ENCODE data around the gene METTL25.

METTL25 gene

GRCh38 chr12:82470906-82471512 lies 112.7 kb downstream of the METTL25 start:
- DNase-seq: no peak

- DNase-seq: no peak
Measured at GRCh38 chr12:82473111-82473754, 114.9 kb downstream of the METTL25 start.

DNA sequence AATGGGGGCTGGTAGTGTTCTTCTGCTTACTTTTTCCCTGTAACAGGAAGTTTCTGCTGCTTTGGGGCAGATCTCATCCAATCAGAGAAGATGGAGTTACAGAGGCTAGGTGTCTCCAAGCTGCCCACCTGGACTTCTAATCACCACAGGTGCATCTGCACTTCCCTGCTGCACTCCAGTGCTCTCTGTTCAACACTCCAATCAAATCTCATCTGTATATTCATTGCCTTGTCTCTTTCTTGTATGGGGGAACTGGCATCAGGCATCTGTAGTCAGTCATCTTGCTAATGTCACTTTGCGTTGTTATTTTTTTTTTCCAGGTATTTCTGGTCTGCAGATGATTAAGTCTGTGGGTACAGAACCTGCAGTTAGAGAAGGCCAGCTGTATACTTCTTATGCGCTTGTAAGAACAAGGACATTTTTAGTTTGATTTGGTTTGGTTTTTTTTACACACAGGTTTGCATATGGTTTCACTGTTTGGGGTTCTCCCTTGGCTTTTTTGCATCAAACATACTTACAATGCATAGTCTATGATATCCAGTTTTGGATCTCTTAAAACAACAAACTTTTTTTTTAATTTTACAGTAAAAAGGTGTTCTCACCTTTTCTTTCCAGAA lies 116.0 kb downstream of the METTL25 start:
- no peak for DNase-seq

DNA sequence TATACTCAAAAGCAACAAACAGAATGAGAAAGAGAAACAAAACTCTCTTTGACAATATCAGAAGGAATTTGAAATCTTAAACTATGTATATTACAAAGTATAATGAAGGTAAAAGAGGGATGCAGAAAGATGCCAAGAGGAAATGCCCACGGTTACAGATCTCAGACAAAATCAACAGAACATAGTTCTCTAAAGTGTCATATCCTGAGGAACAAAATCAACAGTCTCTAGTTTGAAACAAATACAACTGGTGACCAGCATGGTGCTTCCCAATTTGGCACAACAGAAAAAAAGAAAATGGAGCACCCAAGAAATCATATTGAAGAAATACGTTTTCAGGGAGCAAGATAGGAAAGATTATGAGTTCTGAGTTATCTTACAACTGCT lies 116.5 kb downstream of the METTL25 start:
- no peak for DNase-seq

DNA sequence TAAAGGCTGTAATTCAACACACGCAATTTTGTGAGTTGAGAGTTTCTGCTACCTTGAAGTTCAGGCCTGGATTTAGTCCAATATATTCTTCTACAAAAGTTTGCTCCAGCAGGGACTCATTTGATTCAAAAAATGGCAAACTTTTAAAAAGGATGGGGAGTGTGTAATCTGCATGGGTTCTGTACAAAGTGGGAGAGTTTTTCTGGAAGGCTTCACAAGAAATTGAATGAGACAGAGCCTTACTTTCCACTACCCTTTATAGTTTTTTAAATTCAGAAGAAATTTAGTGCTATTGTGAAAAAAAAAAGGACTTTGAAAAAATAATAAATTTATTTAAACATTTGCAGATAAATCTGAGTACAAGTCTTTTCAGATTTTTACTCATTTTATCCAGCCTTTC lies 116.9 kb downstream of the METTL25 start:
- DNase-seq: no peak

GRCh38 chr12:82476511-82476910 lies 118.2 kb downstream of the METTL25 start:
- no peak for DNase-seq

DNA sequence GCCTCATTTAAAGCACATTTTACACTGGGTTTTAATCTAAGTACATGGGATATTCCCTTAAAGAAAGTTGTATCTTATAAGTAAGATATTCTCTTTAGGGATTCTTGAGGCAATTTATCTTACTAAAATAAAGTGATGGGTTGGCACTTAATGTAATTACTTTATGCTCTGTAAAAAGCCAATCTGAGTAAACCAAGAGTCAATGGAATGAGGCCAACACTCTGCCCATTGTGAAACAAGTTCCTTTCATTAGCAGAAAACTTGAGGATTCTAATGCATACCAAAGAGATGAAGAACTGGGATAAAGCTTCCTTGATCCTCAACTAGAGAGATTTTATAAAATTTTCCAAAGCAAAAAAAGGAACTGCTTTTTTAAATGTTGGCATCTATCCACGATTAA lies 121.2 kb downstream of the METTL25 start:
- DNase-seq: no peak

DNA sequence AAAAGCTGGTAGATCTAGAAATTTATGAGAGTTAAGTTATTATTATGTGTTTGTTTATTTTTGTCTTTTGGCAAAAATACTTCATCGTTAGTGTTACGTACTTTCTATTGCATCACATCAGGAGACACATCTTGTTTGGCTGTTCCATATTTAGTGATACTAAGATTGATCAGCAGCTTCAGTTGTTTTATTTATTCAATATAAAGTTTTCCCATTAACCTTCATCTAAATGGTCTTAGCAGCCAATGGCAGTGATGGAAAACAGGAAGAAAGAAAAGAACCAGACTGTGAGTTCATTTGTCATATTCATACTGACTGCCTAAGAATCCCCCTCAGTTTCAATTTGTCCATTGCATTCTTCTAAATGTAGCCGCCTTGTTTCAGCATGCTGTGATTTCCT lies 122.3 kb downstream of the METTL25 start:
- no peak for DNase-seq

DNA sequence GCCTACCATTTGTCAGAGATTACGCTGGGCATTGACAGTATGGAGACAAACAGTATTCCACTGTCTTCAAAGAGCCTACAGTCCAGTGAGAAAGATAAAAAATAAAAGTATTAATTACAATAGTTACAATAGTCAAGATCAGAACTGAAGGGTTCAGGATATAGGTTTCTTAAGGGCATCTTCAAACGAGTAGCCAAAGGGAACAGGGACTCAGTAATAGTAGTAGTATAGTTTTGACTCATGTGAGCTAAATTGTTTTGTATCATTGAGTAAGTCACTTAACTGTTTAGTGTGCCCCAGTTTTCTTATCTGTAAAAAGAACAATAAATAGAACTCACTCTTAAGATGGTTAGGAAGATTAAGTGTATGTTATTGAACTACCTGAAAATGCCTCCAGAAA lies 123.6 kb downstream of the METTL25 start:
- DNase-seq: no peak

GRCh38 chr12:82486524-82487235 lies 128.4 kb downstream of the METTL25 start:
- DNase-seq: no peak

DNA sequence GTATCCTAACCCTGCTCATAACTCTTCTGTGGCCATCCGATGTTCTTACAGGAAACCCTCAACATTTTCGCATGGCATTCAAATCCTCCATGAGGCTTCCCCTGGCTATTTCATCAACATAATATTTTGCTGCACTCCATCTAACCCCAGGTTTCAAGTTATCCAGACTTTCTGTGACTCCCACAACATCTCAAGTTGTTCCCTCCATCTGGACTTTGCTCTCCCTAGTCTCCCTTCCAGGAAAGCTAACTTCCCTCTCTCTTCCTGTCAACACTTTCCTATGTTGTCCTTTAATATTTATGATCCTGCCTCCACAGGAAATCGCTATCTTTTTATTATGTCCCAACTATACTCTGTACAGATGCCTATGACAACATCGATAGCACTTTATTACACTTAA lies 146.1 kb downstream of the METTL25 start:
- DNase-seq: no peak

DNA sequence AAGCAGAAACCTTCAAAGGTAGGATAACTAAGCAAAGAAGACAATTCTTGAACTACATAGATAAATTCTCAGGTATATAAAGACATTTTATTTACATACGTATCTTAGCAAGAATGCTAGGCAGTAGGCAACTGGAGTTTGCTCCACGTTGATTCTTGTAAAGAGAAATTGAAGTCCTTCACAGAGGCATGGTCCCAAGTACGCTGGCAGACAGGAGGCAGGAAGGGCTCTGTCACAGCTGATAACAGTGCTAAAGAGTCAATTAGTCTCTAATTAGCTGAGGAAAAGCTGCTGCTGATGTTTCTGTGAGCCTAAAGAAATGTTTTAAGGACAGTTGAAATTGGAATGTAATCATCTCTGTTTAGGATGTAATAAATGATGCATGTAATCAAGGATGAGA lies 146.8 kb downstream of the METTL25 start:
- no peak for DNase-seq

DNA sequence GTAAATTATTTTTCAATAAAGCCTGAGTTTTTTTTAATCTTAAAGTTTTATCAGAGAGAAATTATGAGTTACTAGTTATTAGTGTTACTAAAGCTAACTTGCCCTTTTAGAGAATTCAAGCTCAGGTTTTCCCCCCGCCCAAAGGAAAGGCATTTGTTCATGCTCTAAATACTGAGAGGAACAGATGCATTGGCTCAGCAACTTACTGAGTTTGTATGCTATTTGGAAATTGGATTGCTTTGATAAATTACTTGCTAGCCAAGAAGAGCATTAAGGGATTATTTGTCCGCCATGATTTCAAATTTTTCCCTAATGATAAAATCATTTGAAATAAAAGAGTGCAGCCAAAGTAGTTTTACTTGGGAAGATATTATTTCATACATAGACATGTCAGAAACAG lies 149.4 kb downstream of the METTL25 start:
- DNase-seq: peak in 1 of 14 donors; percentile 69

- DNase-seq: no peak
Measured at GRCh38 chr12:82510386-82510785, 152.1 kb downstream of the METTL25 start.

- DNase-seq: no peak
Measured at GRCh38 chr12:82514880-82515279, 156.6 kb downstream of the METTL25 start.

GRCh38 chr12:82515652-82516051 lies 157.3 kb downstream of the METTL25 start:
- DNase-seq: no peak

DNA sequence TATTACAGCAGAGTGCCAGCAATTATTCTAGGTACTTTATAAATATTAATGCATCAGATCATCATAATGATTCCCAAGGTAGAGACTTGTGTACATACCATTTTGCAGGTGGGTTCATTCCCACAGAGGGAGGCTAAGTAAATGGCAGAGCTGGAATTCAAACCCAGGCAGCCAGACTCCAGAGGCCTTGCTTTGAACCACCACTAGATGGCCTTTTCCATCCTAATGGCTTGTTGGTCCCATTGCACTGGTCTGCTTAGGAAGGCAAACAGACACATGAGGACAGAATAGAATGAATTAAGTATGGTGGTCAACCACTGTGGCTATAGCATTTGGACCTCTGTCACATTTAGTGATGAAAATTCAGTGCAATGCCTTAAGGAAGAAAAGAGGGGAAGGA lies 158.7 kb downstream of the METTL25 start:
- DNase-seq: no peak

GRCh38 chr12:82517808-82518207 lies 159.5 kb downstream of the METTL25 start:
- DNase-seq: no peak

- DNase-seq: no peak
Measured at GRCh38 chr12:82519510-82519909, 161.2 kb downstream of the METTL25 start.

DNA sequence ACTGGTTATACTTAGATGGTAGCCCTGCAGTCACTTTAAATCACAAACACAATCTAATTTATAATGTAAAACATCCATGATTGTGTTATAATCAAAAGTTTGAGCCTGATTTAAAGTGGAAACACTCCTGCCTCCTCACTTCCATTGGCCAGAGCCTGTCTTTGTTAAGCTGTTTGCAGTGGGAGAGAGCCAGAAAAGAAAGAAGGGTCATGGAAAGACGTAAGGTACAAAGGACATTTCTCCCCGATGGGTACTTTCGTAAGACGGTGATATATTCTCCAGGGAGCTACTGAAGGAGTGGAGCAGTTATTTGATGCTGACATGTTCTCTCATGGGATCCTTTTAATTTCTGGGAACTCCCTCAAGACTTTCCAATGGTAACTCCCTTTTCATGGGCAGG lies 164.0 kb downstream of the METTL25 start:
- DNase-seq: no peak

DNA sequence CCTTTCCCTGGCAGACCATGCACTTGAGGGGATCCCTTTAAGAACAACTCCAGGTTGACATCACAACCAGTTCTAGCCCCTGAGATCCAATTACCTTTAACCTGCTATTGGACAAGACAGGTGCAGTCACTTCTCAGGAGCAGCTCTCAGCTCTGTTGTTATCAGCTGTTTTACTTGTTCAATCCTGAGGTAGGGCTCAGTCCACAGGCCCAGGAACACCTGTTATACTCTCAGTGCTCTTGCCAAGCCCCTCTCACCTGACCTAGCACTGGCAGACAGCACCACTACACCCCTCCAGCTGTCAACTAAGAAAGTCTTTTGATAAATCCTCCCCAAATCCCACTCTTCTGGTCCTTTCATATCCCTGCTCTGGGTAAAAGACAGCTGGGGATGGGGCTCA lies 164.4 kb downstream of the METTL25 start:
- DNase-seq: no peak

DNA sequence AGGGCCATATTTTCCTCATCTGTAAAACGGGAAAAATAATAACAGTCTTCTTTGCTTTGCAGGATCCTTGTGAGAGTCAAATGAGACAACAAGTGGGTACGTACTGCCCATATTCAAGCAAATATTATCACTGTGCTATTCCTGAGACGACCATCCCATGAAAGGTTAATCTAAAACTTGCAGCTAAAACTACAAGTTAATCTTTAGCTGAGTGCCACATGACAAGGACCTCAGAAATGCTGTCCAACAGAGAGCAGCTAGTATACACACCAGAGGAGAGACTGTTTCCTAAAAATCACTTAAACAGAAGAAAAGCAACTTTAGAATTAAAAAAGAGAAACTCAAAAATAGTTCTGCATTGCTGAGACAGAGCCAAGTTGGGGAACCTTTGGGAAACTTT lies 165.7 kb downstream of the METTL25 start:
- DNase-seq: no peak

DNA sequence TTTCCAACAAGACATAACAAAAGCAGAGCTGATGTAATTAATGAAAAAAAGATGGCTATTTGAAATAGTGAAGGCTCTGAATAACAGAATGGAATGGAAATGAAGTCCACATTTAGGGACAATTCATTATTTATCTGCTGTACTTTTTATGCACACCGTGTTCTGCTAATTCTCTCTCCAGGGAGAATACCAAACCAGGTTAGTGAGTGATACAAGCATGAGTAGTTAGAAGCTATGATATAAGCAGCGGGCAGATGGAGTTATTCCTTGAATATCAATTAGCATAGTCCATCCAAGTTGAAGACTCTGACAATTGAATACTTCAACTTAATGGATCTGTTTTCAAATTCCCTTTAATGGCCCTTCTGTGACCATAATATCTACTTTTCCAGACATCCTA lies 166.3 kb downstream of the METTL25 start:
- DNase-seq: no peak

- DNase-seq: no peak
Measured at GRCh38 chr12:82525616-82526015, 167.3 kb downstream of the METTL25 start.

All from C1 segment of cervical spinal cord (tissue), 14 donors.